ENCODE data around the gene CYP1A2. TPM values are rescaled to one million over a fixed set of nuclear protein-coding genes. Genes with fewer than 3 reads are reported as not detected.

Gene CYP1A2
- total RNA-seq, 1 experiment from 2014 or later, result not detected

- H3K79me1 ChIP-seq (ENCODE audit: insufficient read depth, low read depth, low read length, poor library complexity, severe bottlenecking), result no peaks in the 10 kb centered on the region
- no peak overlapping the region for H4K91ac ChIP-seq (ENCODE audit: insufficient read length, low read depth, low read length)
- no peaks in the 10 kb centered on the region for H4K20me1 ChIP-seq (ENCODE audit: control insufficient read depth, insufficient read depth, insufficient read length)
- H3K27ac ChIP-seq (ENCODE audit: insufficient read length, low read depth, low read length), result no peak overlapping the region
- DNase-seq, result no peak
- H2AK5ac ChIP-seq (ENCODE audit: insufficient read length, low read length), result no peak overlapping the region
- no peak overlapping the region for H2AFZ ChIP-seq (ENCODE audit: low read length)
- Mint-ChIP-seq H3K27ac (no peak overlapping the region), H3K9me3 (no peaks in the 10 kb centered on the region; a peak in 1 of 5 replicates), H3K4me1 (peaks cover 34 to 36% of the 10 kb centered on the region in 2 experiments), H3K36me3 (ENCODE audit: insufficient read depth in 1 of 3, low read depth in 3 of 3) (peaks cover 0 to under 1% (median 0%) of the 10 kb centered on the region in 3 experiments; a peak in 2 of 7 replicates), H3K27me3 (ENCODE audit: low read depth) (no peaks in the 10 kb centered on the region), H3K4me3 (no peak overlapping the region)
- H2BK15ac ChIP-seq (ENCODE audit: low read depth, low read length), result no peak overlapping the region
- no peak overlapping the region for H3K14ac ChIP-seq (ENCODE audit: insufficient read depth, low read length)
- no peak for TF ChIP-seq CTCF (conservative IDR thresholded peaks at IDR 0.05)
- no peak overlapping the region for H2BK120ac ChIP-seq (ENCODE audit: low read depth, low read length, poor library complexity, severe bottlenecking)
- no peak overlapping the region for H4K8ac ChIP-seq (replicated peaks; ENCODE audit: insufficient read length, low read depth, low read length)
- no peak overlapping the region for H4K5ac ChIP-seq (ENCODE audit: insufficient read length, low read depth, low read length)
- H3K4me1 ChIP-seq (ENCODE audit: insufficient read depth, low read length), result peaks cover 7% of the 10 kb centered on the region; the same call in 1 of the 2 replicates
- H3K18ac ChIP-seq (ENCODE audit: insufficient read length, low read depth, low read length), result no peak overlapping the region
- H2BK5ac ChIP-seq (ENCODE audit: insufficient read length, low read length), result no peak overlapping the region
- WGBS (ENCODE audit: extremely low coverage, insufficient read length, low lambda C conversion rate), result no CpG with 5 or more reads among the region's 1 CpG
- H3T11ph ChIP-seq (ENCODE audit: low read length), result no peak overlapping the region
- H2BK12ac ChIP-seq (ENCODE audit: insufficient read length, low read depth, low read length), result no peak overlapping the region
- H3K27me3 ChIP-seq (ENCODE audit: insufficient read depth, low read length), result no peaks in the 10 kb centered on the region; the same call in 1 of the 2 replicates
- H3K9ac ChIP-seq (ENCODE audit: extremely low read depth, insufficient read length, low read length), result no peak overlapping the region
- no peak overlapping the region for H3K4ac ChIP-seq (ENCODE audit: low read depth, low read length)
- no peak overlapping the region for H3K23ac ChIP-seq (ENCODE audit: insufficient read length, low read depth, low read length)
- no peaks in the 10 kb centered on the region for H3K23me2 ChIP-seq (ENCODE audit: insufficient read length, low read depth, low read length, poor library complexity, severe bottlenecking)
- H3K56ac ChIP-seq (ENCODE audit: insufficient read length, low read depth, low read length), result no peak overlapping the region
- H3K9me3 ChIP-seq (ENCODE audit: control insufficient read depth, low read depth, low read length), result no peaks in the 10 kb centered on the region
- no peaks in the 10 kb centered on the region for H3K79me2 ChIP-seq (ENCODE audit: insufficient read depth, low read length)
- H2BK20ac ChIP-seq (ENCODE audit: low read depth, low read length, poor library complexity, severe bottlenecking), result no peak overlapping the region
- H3K4me2 ChIP-seq (ENCODE audit: insufficient read depth, insufficient read length, low read length), result no peak overlapping the region
Measured at GRCh38 chr15:74791007-74791406, 42.4 kb downstream of the CYP1A2 start.

All from H9 (cell line).